ENCODE results near the gene ESRRB.
"Not testable (repeated sequence)": the region's sequence is repeated elsewhere in the genome, so short reads cannot be mapped to it uniquely, and the experiment has no call there.

The ESRRB gene

DNA sequence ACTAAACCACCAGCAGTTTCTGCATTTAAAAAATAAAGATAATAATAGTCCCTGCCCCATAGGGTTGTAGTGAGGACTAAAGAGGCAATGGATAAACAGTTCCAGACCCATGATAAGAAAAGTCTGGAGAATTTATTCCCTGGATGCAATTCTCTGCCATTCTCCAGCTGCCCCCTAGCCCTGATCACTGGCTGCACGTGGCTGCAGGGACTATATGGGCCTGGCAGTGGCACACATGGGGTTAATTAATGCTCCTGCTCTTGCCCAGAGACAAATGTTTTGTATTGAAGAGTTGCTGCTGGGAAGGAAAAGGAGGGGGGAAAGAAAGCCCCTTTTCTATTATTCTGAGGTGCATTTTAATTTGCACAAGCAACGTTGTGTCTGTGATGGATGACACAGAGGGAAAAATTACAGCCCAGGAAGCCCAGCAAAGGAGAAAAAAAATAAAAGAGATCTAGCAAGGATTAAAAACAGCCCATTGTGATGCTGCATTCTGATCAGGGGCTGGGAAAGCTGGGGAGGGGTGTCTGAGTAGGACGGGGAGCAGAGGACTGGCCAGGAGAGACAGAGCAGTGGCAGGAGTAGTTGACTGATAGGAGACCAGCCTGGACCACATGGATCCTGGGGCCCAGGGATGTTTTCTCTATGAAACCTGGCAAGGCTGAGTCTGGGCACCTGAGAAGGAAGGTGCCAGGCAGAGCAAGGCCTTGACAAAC is 149.3 kb downstream of the ESRRB start:
- H3K4me3 ChIP-seq (ENCODE audit: low read depth, low read length): no peak overlapping the region
- no peak overlapping the region for H2AK5ac ChIP-seq (ENCODE audit: low read length)
- H3K36me3 ChIP-seq (ENCODE audit: control insufficient read depth in 1 of 2, insufficient read depth in 2 of 2, low read length in 2 of 2): no peaks in the 10 kb centered on the region
- H3K14ac ChIP-seq (ENCODE audit: low read length): no peak overlapping the region
- H3K4me2 ChIP-seq (ENCODE audit: low read length): no peak overlapping the region
- no peak overlapping the region for H3K4ac ChIP-seq (ENCODE audit: low read depth, low read length)
- H4K8ac ChIP-seq (ENCODE audit: low read depth, low read length): no peak overlapping the region
- no peak overlapping the region for H3K23ac ChIP-seq (ENCODE audit: low read length)
- no peak overlapping the region for H4K91ac ChIP-seq (ENCODE audit: low read depth, low read length)
- H3K9ac ChIP-seq (ENCODE audit: low read length): no peak overlapping the region
- H4K12ac ChIP-seq (ENCODE audit: low read depth, low read length): no peak overlapping the region
- H2BK5ac ChIP-seq (ENCODE audit: low read depth, low read length, poor library complexity): no peak overlapping the region
- H3K9me3 ChIP-seq (ENCODE audit: insufficient read depth, low read depth, low read length): no peaks in the 10 kb centered on the region
- no peak overlapping the region for H3K27ac ChIP-seq (ENCODE audit: low read depth, low read length)
- DNase-seq: no peak
- no CpG with 5 or more reads among the region's 3 CpGs for WGBS (ENCODE audit: extremely low coverage, insufficient coverage, insufficient read length)
- H3K18ac ChIP-seq (ENCODE audit: low read length): no peak overlapping the region
- H3K4me1 ChIP-seq (ENCODE audit: control insufficient read depth in 1 of 2, insufficient read depth in 2 of 2, low read length in 2 of 2): no peaks in the 10 kb centered on the region
- no peaks in the 10 kb centered on the region for H3K79me2 ChIP-seq (ENCODE audit: control insufficient read depth, insufficient read depth, low read length, poor library complexity)
- H2BK12ac ChIP-seq (ENCODE audit: low read length): no peak overlapping the region
- no peak overlapping the region for H2BK120ac ChIP-seq (ENCODE audit: insufficient read depth, low read length, poor library complexity)
- no peaks in the 10 kb centered on the region for H3K79me1 ChIP-seq (ENCODE audit: low read length)
- no peak overlapping the region for H2AFZ ChIP-seq (ENCODE audit: insufficient read depth, low read length, poor library complexity)
- no peaks in the 10 kb centered on the region for H3K27me3 ChIP-seq (ENCODE audit: insufficient read depth, low read length)

- H3K4me1 ChIP-seq (ENCODE audit: control insufficient read depth in 1 of 2, insufficient read depth in 2 of 2, low read length in 2 of 2): no peaks in the 10 kb centered on the region
- no peak overlapping the region for H4K91ac ChIP-seq (ENCODE audit: low read depth, low read length)
- H3K9me3 ChIP-seq (ENCODE audit: insufficient read depth, low read depth, low read length): peaks cover 3% of the 10 kb centered on the region
- H2BK5ac ChIP-seq (ENCODE audit: low read depth, low read length, poor library complexity): no peak overlapping the region
- no CpG with 5 or more reads among the region's 3 CpGs for WGBS (ENCODE audit: extremely low coverage, insufficient coverage, insufficient read length)
- H3K4me2 ChIP-seq (ENCODE audit: low read length): no peak overlapping the region
- H2AK5ac ChIP-seq (ENCODE audit: low read length): no peak overlapping the region
- no peaks in the 10 kb centered on the region for H3K79me1 ChIP-seq (ENCODE audit: low read length)
- no peak overlapping the region for H3K27ac ChIP-seq (ENCODE audit: low read depth, low read length)
- no peaks in the 10 kb centered on the region for H3K79me2 ChIP-seq (ENCODE audit: control insufficient read depth, insufficient read depth, low read length, poor library complexity)
- no peak overlapping the region for H3K14ac ChIP-seq (ENCODE audit: low read length)
- no peak overlapping the region for H4K8ac ChIP-seq (ENCODE audit: low read depth, low read length)
- H3K9ac ChIP-seq (ENCODE audit: low read length): no peak overlapping the region
- no peaks in the 10 kb centered on the region for H3K27me3 ChIP-seq (ENCODE audit: insufficient read depth, low read length)
- DNase-seq: no peak
- H3K36me3 ChIP-seq (ENCODE audit: control insufficient read depth in 1 of 2, insufficient read depth in 2 of 2, low read length in 2 of 2): no peaks in the 10 kb centered on the region
- H3K18ac ChIP-seq (ENCODE audit: low read length): no peak overlapping the region
- H2BK120ac ChIP-seq (ENCODE audit: insufficient read depth, low read length, poor library complexity): no peak overlapping the region
- H3K4ac ChIP-seq (ENCODE audit: low read depth, low read length): no peak overlapping the region
- H3K23ac ChIP-seq (ENCODE audit: low read length): no peak overlapping the region
- H4K12ac ChIP-seq (ENCODE audit: low read depth, low read length): no peak overlapping the region
- H2BK12ac ChIP-seq (ENCODE audit: low read length): no peak overlapping the region
- no peak overlapping the region for H3K4me3 ChIP-seq (ENCODE audit: low read depth, low read length)
- H2AFZ ChIP-seq (ENCODE audit: insufficient read depth, low read length, poor library complexity): no peak overlapping the region
Observed at GRCh38 chr14:76531085-76531484, 155.1 kb downstream of the ESRRB start.

- H4K8ac ChIP-seq (ENCODE audit: low read depth, low read length): no peak overlapping the region
- no peaks in the 10 kb centered on the region for H3K36me3 ChIP-seq (ENCODE audit: control insufficient read depth in 1 of 2, insufficient read depth in 2 of 2, low read length in 2 of 2)
- no peak overlapping the region for H3K4me2 ChIP-seq (ENCODE audit: low read length)
- no peaks in the 10 kb centered on the region for H3K79me2 ChIP-seq (ENCODE audit: control insufficient read depth, insufficient read depth, low read length, poor library complexity)
- H3K79me1 ChIP-seq (ENCODE audit: low read length): no peaks in the 10 kb centered on the region
- H2AK5ac ChIP-seq (ENCODE audit: low read length): no peak overlapping the region
- H3K27ac ChIP-seq (ENCODE audit: low read depth, low read length): no peak overlapping the region
- H3K4me3 ChIP-seq (ENCODE audit: low read depth, low read length): no peak overlapping the region
- H3K18ac ChIP-seq (ENCODE audit: low read length): no peak overlapping the region
- peaks cover 3% of the 10 kb centered on the region for H3K9me3 ChIP-seq (ENCODE audit: insufficient read depth, low read depth, low read length)
- no peak overlapping the region for H4K91ac ChIP-seq (ENCODE audit: low read depth, low read length)
- no peak overlapping the region for H2AFZ ChIP-seq (ENCODE audit: insufficient read depth, low read length, poor library complexity)
- H3K27me3 ChIP-seq (ENCODE audit: insufficient read depth, low read length): no peaks in the 10 kb centered on the region
- WGBS (ENCODE audit: extremely low coverage, insufficient coverage, insufficient read length): no CpG with 5 or more reads among the region's 15 CpGs
- H4K12ac ChIP-seq (ENCODE audit: low read depth, low read length): no peak overlapping the region
- DNase-seq: no peak
- no peak overlapping the region for H3K14ac ChIP-seq (ENCODE audit: low read length)
- no peak overlapping the region for H2BK12ac ChIP-seq (ENCODE audit: low read length)
- H2BK5ac ChIP-seq (ENCODE audit: low read depth, low read length, poor library complexity): no peak overlapping the region
- H2BK120ac ChIP-seq (ENCODE audit: insufficient read depth, low read length, poor library complexity): no peak overlapping the region
- H3K4ac ChIP-seq (ENCODE audit: low read depth, low read length): no peak overlapping the region
- no peak overlapping the region for H3K9ac ChIP-seq (ENCODE audit: low read length)
- H3K23ac ChIP-seq (ENCODE audit: low read length): no peak overlapping the region
- H3K4me1 ChIP-seq (ENCODE audit: control insufficient read depth in 1 of 2, insufficient read depth in 2 of 2, low read length in 2 of 2): no peaks in the 10 kb centered on the region
Observed at GRCh38 chr14:76531821-76532318, 155.9 kb downstream of the ESRRB start.

GRCh38 chr14:76536636-76537035 is 160.7 kb downstream of the ESRRB start:
- not testable (repeated sequence) for H3K4me1 ChIP-seq (ENCODE audit: control insufficient read depth in 1 of 2, insufficient read depth in 2 of 2, low read length in 2 of 2); DNase-seq; H3K14ac ChIP-seq (ENCODE audit: low read length); H2BK120ac ChIP-seq (ENCODE audit: insufficient read depth, low read length, poor library complexity); H4K91ac ChIP-seq (ENCODE audit: low read depth, low read length); H3K27me3 ChIP-seq (ENCODE audit: insufficient read depth, low read length); H3K79me2 ChIP-seq (ENCODE audit: control insufficient read depth, insufficient read depth, low read length, poor library complexity); H3K4me3 ChIP-seq (ENCODE audit: low read depth, low read length); H2AK5ac ChIP-seq (ENCODE audit: low read length); H3K79me1 ChIP-seq (ENCODE audit: low read length); H2BK12ac ChIP-seq (ENCODE audit: low read length); H3K9me3 ChIP-seq (ENCODE audit: insufficient read depth, low read depth, low read length); H2BK5ac ChIP-seq (ENCODE audit: low read depth, low read length, poor library complexity); H2AFZ ChIP-seq (ENCODE audit: insufficient read depth, low read length, poor library complexity); H3K9ac ChIP-seq (ENCODE audit: low read length); H3K36me3 ChIP-seq (ENCODE audit: control insufficient read depth in 1 of 2, insufficient read depth in 2 of 2, low read length in 2 of 2); H3K23ac ChIP-seq (ENCODE audit: low read length); H3K4me2 ChIP-seq (ENCODE audit: low read length); H4K8ac ChIP-seq (ENCODE audit: low read depth, low read length); H3K27ac ChIP-seq (ENCODE audit: low read depth, low read length); H3K18ac ChIP-seq (ENCODE audit: low read length); H4K12ac ChIP-seq (ENCODE audit: low read depth, low read length); H3K4ac ChIP-seq (ENCODE audit: low read depth, low read length)
- no CpG with 5 or more reads among the region's 25 CpGs for WGBS (ENCODE audit: extremely low coverage, insufficient coverage, insufficient read length)

All from trophoblast cell (in vitro differentiated cells and primary cell).